ENCODE results near the gene TRAM2. TPM values are rescaled to one million over a fixed set of nuclear protein-coding genes. Genes with fewer than 3 reads are reported as not detected.

The TRAM2 gene
- polyA plus RNA-seq, 1 donor, result 44.1 TPM

- Histone ChIP-seq H3K4me3 (ENCODE audit: low read length) (no peak overlapping the region), H3K9me3 (ENCODE audit: control insufficient read depth, low read depth, low read length) (no peaks in the 10 kb centered on the region), H3K27ac (ENCODE audit: low read length) (peak overlapping the region; percentile 48), H3K27me3 (ENCODE audit: control insufficient read depth, insufficient read depth, low read length) (no peaks in the 10 kb centered on the region), H3K4me1 (ENCODE audit: control insufficient read depth, insufficient read depth, low read length) (peaks cover 79% of the 10 kb centered on the region), H3K36me3 (ENCODE audit: control insufficient read depth, insufficient read depth, low read length) (peaks cover 2% of the 10 kb centered on the region)
- DNase-seq, result no peak
- WGBS (ENCODE audit: insufficient coverage, low lambda C conversion rate), result no CpG with 5 or more reads among the region's 8 CpGs
These were observed 6.6 kb downstream of the TRAM2 start for GRCh38 chr6:52570291-52570700.

GRCh38 chr6:52568320-52568719 is 8.5 kb downstream of the TRAM2 start:
- no peak for DNase-seq
- Histone ChIP-seq H3K9me3 (ENCODE audit: control insufficient read depth, low read depth, low read length) (no peaks in the 10 kb centered on the region), H3K27me3 (ENCODE audit: control insufficient read depth, insufficient read depth, low read length) (no peaks in the 10 kb centered on the region), H3K4me1 (ENCODE audit: control insufficient read depth, insufficient read depth, low read length) (peaks cover 75% of the 10 kb centered on the region), H3K4me3 (ENCODE audit: low read length) (no peak overlapping the region), H3K36me3 (ENCODE audit: control insufficient read depth, insufficient read depth, low read length) (peaks cover 2% of the 10 kb centered on the region), H3K27ac (ENCODE audit: low read length) (no peak overlapping the region)
- WGBS (ENCODE audit: insufficient coverage, low lambda C conversion rate), result no CpG with 5 or more reads among the region's 4 CpGs

- DNase-seq, result peak; percentile 76 to 86
- peaks cover 68% of the 10 kb centered on the region for H3K4me1 ChIP-seq (ENCODE audit: control insufficient read depth, insufficient read depth, low read length)
- WGBS (ENCODE audit: insufficient coverage, low lambda C conversion rate), result no CpG with 5 or more reads among the region's 3 CpGs
- no peaks in the 10 kb centered on the region for H3K9me3 ChIP-seq (ENCODE audit: control insufficient read depth, low read depth, low read length)
- H3K36me3 ChIP-seq (ENCODE audit: control insufficient read depth, insufficient read depth, low read length), result peaks cover 2% of the 10 kb centered on the region
- no peak overlapping the region for H3K4me3 ChIP-seq (ENCODE audit: low read length)
- peak overlapping the region; percentile 78 for H3K27ac ChIP-seq (ENCODE audit: low read length)
- no peaks in the 10 kb centered on the region for H3K27me3 ChIP-seq (ENCODE audit: control insufficient read depth, insufficient read depth, low read length)
These were observed 10.0 kb downstream of the TRAM2 start for GRCh38 chr6:52566853-52567279.

- no peak for DNase-seq
- peak overlapping the region; percentile 78 for H3K27ac ChIP-seq (ENCODE audit: low read length)
- peaks cover 63% of the 10 kb centered on the region for H3K4me1 ChIP-seq (ENCODE audit: control insufficient read depth, insufficient read depth, low read length)
- H3K9me3 ChIP-seq (ENCODE audit: control insufficient read depth, low read depth, low read length), result no peaks in the 10 kb centered on the region
- no peaks in the 10 kb centered on the region for H3K27me3 ChIP-seq (ENCODE audit: control insufficient read depth, insufficient read depth, low read length)
- no peak overlapping the region for H3K4me3 ChIP-seq (ENCODE audit: low read length)
- no CpG with 5 or more reads among the region's 2 CpGs for WGBS (ENCODE audit: insufficient coverage, low lambda C conversion rate)
- peaks cover 2% of the 10 kb centered on the region for H3K36me3 ChIP-seq (ENCODE audit: control insufficient read depth, insufficient read depth, low read length)
These were observed 10.7 kb downstream of the TRAM2 start for GRCh38 chr6:52566201-52566600.

- H3K9me3 ChIP-seq (ENCODE audit: control insufficient read depth, low read depth, low read length), result no peaks in the 10 kb centered on the region
- peak overlapping the region; percentile 78 for H3K27ac ChIP-seq (ENCODE audit: low read length)
- H3K4me1 ChIP-seq (ENCODE audit: control insufficient read depth, insufficient read depth, low read length), result peaks cover 59% of the 10 kb centered on the region
- H3K36me3 ChIP-seq (ENCODE audit: control insufficient read depth, insufficient read depth, low read length), result peaks cover 2% of the 10 kb centered on the region
- peak; percentile 83 to 92 for DNase-seq
- no peaks in the 10 kb centered on the region for H3K27me3 ChIP-seq (ENCODE audit: control insufficient read depth, insufficient read depth, low read length)
- no CpG with 5 or more reads among the region's 3 CpGs for WGBS (ENCODE audit: insufficient coverage, low lambda C conversion rate)
- no peak overlapping the region for H3K4me3 ChIP-seq (ENCODE audit: low read length)
These were observed 12.0 kb downstream of the TRAM2 start for GRCh38 chr6:52564856-52565255.

- Histone ChIP-seq H3K27ac (ENCODE audit: low read length) (no peak overlapping the region), H3K9me3 (ENCODE audit: control insufficient read depth, low read depth, low read length) (no peaks in the 10 kb centered on the region), H3K4me3 (ENCODE audit: low read length) (no peak overlapping the region), H3K36me3 (ENCODE audit: control insufficient read depth, insufficient read depth, low read length) (peaks cover 2% of the 10 kb centered on the region), H3K27me3 (ENCODE audit: control insufficient read depth, insufficient read depth, low read length) (no peaks in the 10 kb centered on the region), H3K4me1 (ENCODE audit: control insufficient read depth, insufficient read depth, low read length) (peaks cover 56% of the 10 kb centered on the region)
- DNase-seq, result no peak
- no CpG with 5 or more reads among the region's 3 CpGs for WGBS (ENCODE audit: insufficient coverage, low lambda C conversion rate)
These were observed 13.9 kb downstream of the TRAM2 start for GRCh38 chr6:52562911-52563310.

GRCh38 chr6:52560462-52560861 is 16.4 kb downstream of the TRAM2 start:
- Histone ChIP-seq H3K4me3 (ENCODE audit: low read length) (no peak overlapping the region), H3K27ac (ENCODE audit: low read length) (no peak overlapping the region), H3K36me3 (ENCODE audit: control insufficient read depth, insufficient read depth, low read length) (no peaks in the 10 kb centered on the region), H3K27me3 (ENCODE audit: control insufficient read depth, insufficient read depth, low read length) (no peaks in the 10 kb centered on the region), H3K9me3 (ENCODE audit: control insufficient read depth, low read depth, low read length) (no peaks in the 10 kb centered on the region), H3K4me1 (ENCODE audit: control insufficient read depth, insufficient read depth, low read length) (peaks cover 42% of the 10 kb centered on the region)
- no peak for DNase-seq
- WGBS (ENCODE audit: insufficient coverage, low lambda C conversion rate), result no CpG with 5 or more reads among the region's 5 CpGs

GRCh38 chr6:52558266-52559000 is 18.4 kb downstream of the TRAM2 start:
- H3K9me3 ChIP-seq (ENCODE audit: control insufficient read depth, low read depth, low read length), result no peaks in the 10 kb centered on the region
- H3K4me1 ChIP-seq (ENCODE audit: control insufficient read depth, insufficient read depth, low read length), result peaks cover 30% of the 10 kb centered on the region
- no peaks in the 10 kb centered on the region for H3K36me3 ChIP-seq (ENCODE audit: control insufficient read depth, insufficient read depth, low read length)
- no peaks in the 10 kb centered on the region for H3K27me3 ChIP-seq (ENCODE audit: control insufficient read depth, insufficient read depth, low read length)
- no peak overlapping the region for H3K4me3 ChIP-seq (ENCODE audit: low read length)
- no CpG with 5 or more reads among the region's 6 CpGs for WGBS (ENCODE audit: insufficient coverage, low lambda C conversion rate)
- no peak overlapping the region for H3K27ac ChIP-seq (ENCODE audit: low read length)
- no peak for DNase-seq

GRCh38 chr6:52557389-52558265 is 19.2 kb downstream of the TRAM2 start:
- peaks cover 33% of the 10 kb centered on the region for H3K4me1 ChIP-seq (ENCODE audit: control insufficient read depth, insufficient read depth, low read length)
- WGBS (ENCODE audit: insufficient coverage, low lambda C conversion rate), result 61% methylated on average over 2 of the region's 11 CpGs
- H3K36me3 ChIP-seq (ENCODE audit: control insufficient read depth, insufficient read depth, low read length), result no peaks in the 10 kb centered on the region
- no peak for DNase-seq
- no peak overlapping the region for H3K4me3 ChIP-seq (ENCODE audit: low read length)
- H3K27me3 ChIP-seq (ENCODE audit: control insufficient read depth, insufficient read depth, low read length), result no peaks in the 10 kb centered on the region
- H3K9me3 ChIP-seq (ENCODE audit: control insufficient read depth, low read depth, low read length), result no peaks in the 10 kb centered on the region
- H3K27ac ChIP-seq (ENCODE audit: low read length), result peak overlapping the region; percentile 29

GRCh38 chr6:52555518-52556233 is 21.2 kb downstream of the TRAM2 start:
- 71% methylated on average over 1 of the region's 5 CpGs for WGBS (ENCODE audit: insufficient coverage, low lambda C conversion rate)
- Histone ChIP-seq H3K36me3 (ENCODE audit: control insufficient read depth, insufficient read depth, low read length) (no peaks in the 10 kb centered on the region), H3K4me3 (ENCODE audit: low read length) (no peak overlapping the region), H3K27me3 (ENCODE audit: control insufficient read depth, insufficient read depth, low read length) (no peaks in the 10 kb centered on the region), H3K9me3 (ENCODE audit: control insufficient read depth, low read depth, low read length) (no peaks in the 10 kb centered on the region), H3K27ac (ENCODE audit: low read length) (no peak overlapping the region), H3K4me1 (ENCODE audit: control insufficient read depth, insufficient read depth, low read length) (peaks cover 45% of the 10 kb centered on the region)
- no peak for DNase-seq
